HG03520 (cell line): Measurements from ENCODE around the gene LIAS.

Experiments
- ATAC-seq: cut with Tn5 transposase; IDR thresholded peaks from one replicate; pipeline ENCODE4 v1.9.1; 2021; ENCODE audit warnings: mild to moderate bottlenecking, moderate library complexity; ENCODE audit not compliant: unreplicated experiment

The LIAS gene

DNA sequence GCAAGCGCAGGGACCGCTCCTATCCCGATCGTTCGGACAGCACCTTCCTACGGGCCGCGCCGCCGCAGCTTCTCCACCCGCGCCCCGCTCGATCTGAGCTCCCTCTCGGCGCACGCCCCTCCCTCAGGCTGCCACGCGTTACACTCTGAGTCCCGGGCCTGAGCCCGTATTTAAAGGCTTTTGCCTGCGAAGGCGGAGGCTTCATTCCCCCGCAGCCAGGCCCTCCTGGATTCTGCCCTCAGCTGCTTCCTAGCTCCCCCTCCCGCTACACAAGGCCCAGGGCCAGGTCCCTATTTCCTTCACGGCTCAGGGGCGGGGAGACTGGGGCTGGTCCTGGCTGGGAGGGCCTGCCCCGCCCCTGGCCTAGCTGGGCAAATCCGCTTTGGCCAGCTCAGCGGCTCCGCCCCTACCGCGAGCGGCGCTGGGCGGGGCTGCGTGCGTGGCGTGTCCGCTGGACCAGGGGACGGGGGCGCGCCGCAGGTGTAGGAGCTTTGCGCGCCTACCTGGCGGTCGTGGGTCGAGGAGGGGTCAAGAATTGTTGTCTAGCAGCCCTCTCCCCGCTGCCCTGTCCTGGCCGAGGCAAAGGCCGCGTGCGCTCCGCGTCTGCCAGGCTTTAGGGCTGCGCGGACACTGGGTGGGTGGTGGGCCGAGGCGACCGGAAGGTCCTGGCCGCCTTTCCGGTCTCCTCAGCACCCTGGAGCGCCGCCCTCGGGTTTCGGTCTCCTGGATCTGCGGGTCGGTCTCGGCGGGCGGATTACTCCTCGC, 68.6 kb downstream of the LIAS start, which contains the start of gene UGDH:
TSS of gene UGDH (minus strand) at position 144 of the 765 bp plus-strand sequence. CDS start 5,927 bp downstream, outside the sequence.
- ATAC-seq = peak; percentile 95

DNA sequence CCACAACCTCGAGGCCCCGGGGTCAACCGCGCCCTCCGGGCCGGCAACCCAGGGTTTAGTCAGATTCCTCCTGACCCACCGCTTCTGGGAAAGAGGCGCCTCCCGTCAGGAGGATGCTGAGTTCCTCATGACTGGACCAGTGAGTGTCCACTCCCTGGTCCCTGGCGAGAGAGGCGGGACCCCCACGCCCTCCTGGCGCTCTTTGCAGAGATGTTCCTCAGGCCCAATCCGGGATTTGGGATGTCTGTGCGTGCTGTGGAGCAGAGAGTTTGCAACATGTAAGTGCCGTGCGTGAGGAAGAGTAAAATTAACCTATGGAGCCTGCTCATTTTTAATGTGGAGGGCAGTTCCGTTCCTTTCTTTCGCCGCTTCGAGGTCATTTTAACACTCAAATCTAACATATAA, 69.2 kb downstream of the LIAS start:
- no peak for ATAC-seq
